ENCODE results near the gene KIF25. TPM values are rescaled to one million over a fixed set of nuclear protein-coding genes. Genes with fewer than 3 reads are reported as not detected.

Gene KIF25
- total RNA-seq, 1 donor from 2014 or later, result not detected

DNA sequence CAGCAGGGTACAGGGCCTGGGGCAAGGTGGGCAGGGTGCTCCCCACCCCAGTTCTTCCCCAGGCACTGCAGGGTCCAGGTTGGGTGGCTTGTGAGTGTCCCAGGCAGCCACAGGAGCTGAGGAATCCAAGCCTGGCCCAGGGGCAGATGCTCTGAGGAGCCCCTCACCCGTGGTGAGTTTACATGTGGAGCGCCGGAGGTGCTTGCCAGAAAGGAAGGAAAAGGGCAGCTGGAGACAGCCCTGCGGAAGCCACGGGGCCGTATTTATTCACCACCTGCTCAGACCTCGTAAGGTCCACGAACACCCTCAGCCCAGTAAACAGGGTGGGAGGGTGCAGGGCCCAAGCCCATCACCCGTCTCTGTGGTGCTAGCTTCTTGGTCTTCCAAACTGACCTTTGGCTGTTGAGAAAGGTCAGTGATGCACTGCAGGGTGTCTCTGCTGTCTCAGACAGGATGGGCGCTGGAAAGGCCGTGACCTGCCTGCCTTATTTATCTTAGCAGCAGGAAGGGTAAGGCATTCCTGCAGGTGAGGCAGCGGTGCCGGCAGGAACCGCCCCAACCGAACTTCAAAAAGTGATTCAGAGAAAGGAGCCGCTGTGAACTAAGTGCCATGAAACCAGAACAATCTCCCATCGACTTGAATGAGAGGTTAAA lies 85.5 kb downstream of the KIF25 start:
- H3K4me1 Mint-ChIP-seq, result no peaks in the 10 kb centered on the region
- intact Hi-C loops (cut with micrococcal nuclease), result no loop called here
- no peaks in the 10 kb centered on the region for H3K27me3 Mint-ChIP-seq
- no peaks in the 10 kb centered on the region for H3K9me3 Mint-ChIP-seq
- no peaks in the 10 kb centered on the region for H3K36me3 Mint-ChIP-seq (ENCODE audit: low read depth)
- H3K27ac Mint-ChIP-seq, result no peak overlapping the region
- H3K4me3 Mint-ChIP-seq, result no peak overlapping the region
- DNase-seq, result no peak

DNA sequence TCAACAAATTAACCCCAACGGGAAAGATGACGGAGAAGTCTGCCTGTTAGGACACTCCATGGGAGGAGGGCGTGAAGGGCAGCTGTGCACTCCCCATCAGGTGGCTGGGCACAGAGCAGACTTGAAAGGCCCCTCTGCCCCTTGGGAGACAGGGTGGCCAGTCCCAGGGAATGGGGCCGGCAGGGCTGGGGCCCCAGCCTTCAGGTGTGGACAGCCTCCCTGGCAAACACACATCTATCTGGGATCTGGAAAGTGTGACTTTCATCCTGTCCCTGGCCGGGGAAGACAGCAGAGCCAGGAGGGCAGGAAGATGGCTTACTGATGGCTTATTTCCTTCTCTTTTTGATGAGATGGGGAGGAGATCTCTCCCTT lies 86.0 kb downstream of the KIF25 start:
- no peak overlapping the region for H3K4me3 Mint-ChIP-seq
- no peaks in the 10 kb centered on the region for H3K4me1 Mint-ChIP-seq
- intact Hi-C loops (cut with micrococcal nuclease), result no loop called here
- no peaks in the 10 kb centered on the region for H3K9me3 Mint-ChIP-seq
- no peaks in the 10 kb centered on the region for H3K36me3 Mint-ChIP-seq (ENCODE audit: low read depth)
- no peaks in the 10 kb centered on the region for H3K27me3 Mint-ChIP-seq
- no peak overlapping the region for H3K27ac Mint-ChIP-seq
- DNase-seq, result no peak

- Mint-ChIP-seq H3K4me3 (no peak overlapping the region), H3K4me1 (no peaks in the 10 kb centered on the region), H3K27ac (no peak overlapping the region), H3K27me3 (no peaks in the 10 kb centered on the region), H3K36me3 (ENCODE audit: low read depth) (no peaks in the 10 kb centered on the region), H3K9me3 (no peaks in the 10 kb centered on the region)
- no peak for DNase-seq
- intact Hi-C loops (cut with micrococcal nuclease), result no loop called here
These were observed 87.1 kb downstream of the KIF25 start for GRCh38 chr6:168084465-168085160.

GRCh38 chr6:168086066-168086465 lies 88.6 kb downstream of the KIF25 start:
- H3K27ac Mint-ChIP-seq, result no peak overlapping the region
- H3K4me1 Mint-ChIP-seq, result no peaks in the 10 kb centered on the region
- no peaks in the 10 kb centered on the region for H3K27me3 Mint-ChIP-seq
- intact Hi-C loops (cut with micrococcal nuclease), result no loop called here
- no peak overlapping the region for H3K4me3 Mint-ChIP-seq
- no peaks in the 10 kb centered on the region for H3K9me3 Mint-ChIP-seq
- no peaks in the 10 kb centered on the region for H3K36me3 Mint-ChIP-seq (ENCODE audit: low read depth)
- DNase-seq, result no peak

DNA sequence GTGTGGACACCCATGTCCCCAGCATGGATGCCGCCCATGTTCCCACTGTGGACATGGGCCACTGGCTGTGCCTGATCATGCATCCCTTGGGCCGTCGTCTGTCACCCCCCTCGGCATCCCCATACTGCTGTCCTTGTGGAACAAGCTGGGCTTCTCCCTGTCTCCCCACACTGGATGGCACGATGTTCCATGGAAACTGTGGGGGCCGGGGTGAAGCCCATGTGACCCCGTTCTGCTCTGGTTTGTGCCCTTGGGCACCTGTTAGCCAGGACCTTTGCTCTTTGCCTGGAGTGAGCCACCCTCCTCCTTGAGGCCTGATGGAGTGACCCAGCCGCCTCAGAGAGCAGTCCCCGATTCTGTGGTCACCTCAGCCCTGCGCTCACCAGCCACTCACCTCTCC lies 89.1 kb downstream of the KIF25 start:
- Mint-ChIP-seq H3K27ac (no peak overlapping the region), H3K4me3 (no peak overlapping the region), H3K27me3 (no peaks in the 10 kb centered on the region), H3K36me3 (ENCODE audit: low read depth) (no peaks in the 10 kb centered on the region), H3K9me3 (no peaks in the 10 kb centered on the region), H3K4me1 (no peaks in the 10 kb centered on the region)
- intact Hi-C loops (cut with micrococcal nuclease), result no loop called here
- DNase-seq, result no peak

GRCh38 chr6:168087436-168088160 lies 90.1 kb downstream of the KIF25 start:
- intact Hi-C loops (cut with micrococcal nuclease), result no loop called here
- Mint-ChIP-seq H3K4me3 (no peak overlapping the region), H3K27me3 (no peaks in the 10 kb centered on the region)

DNA sequence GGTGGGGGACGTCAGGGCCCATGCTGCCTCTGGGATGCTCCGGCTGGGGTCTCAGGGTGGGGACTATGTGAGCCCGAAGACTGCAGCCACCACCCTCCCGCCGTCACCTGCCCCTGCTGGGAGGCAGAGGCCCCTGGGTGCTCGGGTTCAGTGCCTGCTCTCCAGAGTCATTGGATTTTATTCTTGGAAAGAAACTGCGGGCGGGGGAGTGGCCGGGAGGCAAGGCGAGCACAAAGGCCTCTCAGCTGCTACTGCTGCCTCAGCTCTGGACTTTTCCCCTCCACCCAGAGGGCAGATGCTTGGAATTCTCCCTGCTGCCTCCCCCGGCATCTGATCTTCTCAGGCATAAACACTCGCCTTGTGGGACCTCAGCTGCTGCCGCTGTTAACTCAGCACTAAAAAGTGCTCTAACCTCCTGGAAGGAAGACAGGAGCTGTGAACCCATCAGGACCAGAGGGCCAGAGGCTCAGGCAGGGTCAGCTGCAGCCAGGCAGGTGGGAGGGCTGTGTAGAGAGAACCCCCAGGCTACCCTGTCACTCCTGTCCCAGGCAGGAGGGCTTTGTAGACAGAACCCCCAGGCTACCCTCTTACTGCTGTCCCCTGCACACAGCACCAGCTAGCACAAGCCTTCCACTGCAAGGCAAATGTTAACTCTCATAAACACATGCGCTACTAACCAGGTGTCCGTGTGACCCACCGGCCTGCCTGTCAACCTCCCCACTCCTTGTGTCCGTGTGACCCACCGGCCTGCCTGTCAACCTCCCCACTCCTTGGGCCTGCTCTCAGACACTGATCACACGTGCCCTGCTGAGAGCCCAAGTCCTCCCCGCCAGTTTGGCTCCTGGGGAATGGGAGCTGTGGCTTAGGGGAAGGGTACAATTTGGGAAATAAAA lies 90.9 kb downstream of the KIF25 start:
- Mint-ChIP-seq H3K36me3 (ENCODE audit: low read depth) (no peaks in the 10 kb centered on the region), H3K27me3 (no peaks in the 10 kb centered on the region), H3K27ac (no peak overlapping the region), H3K4me1 (no peaks in the 10 kb centered on the region), H3K4me3 (no peak overlapping the region), H3K9me3 (peaks cover 4% of the 10 kb centered on the region)
- no peak for DNase-seq
- intact Hi-C loops (cut with micrococcal nuclease), result no loop called here

More at GRCh38 chr6:168087436-168088160, 90.1 kb downstream of the KIF25 start:
- Mint-ChIP-seq H3K9me3 (peaks cover under 1% of the 10 kb centered on the region), H3K4me1 (no peaks in the 10 kb centered on the region), H3K27ac (no peak overlapping the region), H3K36me3 (ENCODE audit: low read depth) (no peaks in the 10 kb centered on the region)
- no peak for DNase-seq

DNA sequence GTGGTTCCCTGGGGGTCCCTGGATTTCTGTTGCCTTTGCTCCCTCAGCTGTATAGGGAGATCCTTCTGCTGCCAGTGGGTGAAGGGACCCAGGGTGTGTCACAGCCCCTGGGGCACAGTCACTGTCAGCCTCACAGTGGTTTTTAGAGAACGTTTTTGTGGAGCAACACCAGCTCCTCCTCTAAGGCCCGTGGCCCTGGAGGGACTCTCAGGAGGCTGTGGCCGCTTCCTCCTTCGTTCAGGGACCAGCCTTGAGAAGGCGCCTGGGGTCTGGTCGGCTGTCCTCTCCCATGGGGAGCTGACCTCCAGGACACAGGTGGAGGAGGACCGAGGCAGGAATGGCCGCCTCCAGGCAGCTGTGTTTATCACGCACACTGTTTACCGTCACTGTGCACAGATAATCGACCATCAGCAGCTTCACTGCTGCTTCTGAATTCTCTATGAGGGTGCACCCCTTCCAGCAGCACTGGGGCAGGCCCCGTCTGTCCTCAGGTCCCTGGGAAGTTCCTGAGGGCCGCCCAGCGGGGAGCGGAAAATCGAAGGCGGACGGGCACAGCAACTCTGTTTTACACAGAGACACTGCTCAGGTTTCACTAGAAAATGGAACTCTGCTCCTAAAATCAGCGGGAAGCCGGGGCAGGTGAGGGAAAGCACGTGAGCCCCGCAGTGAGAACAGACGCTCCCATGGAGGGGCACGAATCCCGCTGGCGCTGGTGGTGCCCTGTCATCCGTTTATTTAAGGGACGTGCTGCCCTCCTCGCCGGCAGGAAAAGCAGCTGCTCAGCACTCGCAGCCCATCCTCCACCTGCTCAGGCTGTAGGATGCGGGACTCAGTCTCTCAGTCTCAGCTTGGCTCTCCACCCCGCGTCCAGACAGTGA lies 92.0 kb downstream of the KIF25 start:
- intact Hi-C loops (cut with micrococcal nuclease), result no loop called here
- H3K4me3 Mint-ChIP-seq, result no peak overlapping the region

GRCh38 chr6:168090064-168090690 lies 92.7 kb downstream of the KIF25 start:
- Mint-ChIP-seq H3K4me1 (no peaks in the 10 kb centered on the region), H3K36me3 (ENCODE audit: low read depth) (no peaks in the 10 kb centered on the region), H3K9me3 (peaks cover 4% of the 10 kb centered on the region), H3K4me3 (no peak overlapping the region), H3K27me3 (no peaks in the 10 kb centered on the region), H3K27ac (no peak overlapping the region)
- intact Hi-C loops (cut with micrococcal nuclease), result no loop called here
- no peak for DNase-seq

More for the DNA sequence above, 92.0 kb downstream of the KIF25 start:
- Mint-ChIP-seq H3K27ac (no peak overlapping the region), H3K27me3 (no peaks in the 10 kb centered on the region), H3K36me3 (ENCODE audit: low read depth) (no peaks in the 10 kb centered on the region), H3K9me3 (peaks cover 4% of the 10 kb centered on the region), H3K4me1 (no peaks in the 10 kb centered on the region)
- DNase-seq, result no peak

GRCh38 chr6:168090706-168091105 lies 93.2 kb downstream of the KIF25 start:
- H3K4me3 Mint-ChIP-seq, result no peak overlapping the region
- no peaks in the 10 kb centered on the region for H3K36me3 Mint-ChIP-seq (ENCODE audit: low read depth)
- H3K4me1 Mint-ChIP-seq, result no peaks in the 10 kb centered on the region
- H3K9me3 Mint-ChIP-seq, result peaks cover 4% of the 10 kb centered on the region
- DNase-seq, result no peak
- H3K27me3 Mint-ChIP-seq, result no peaks in the 10 kb centered on the region
- no peak overlapping the region for H3K27ac Mint-ChIP-seq
- intact Hi-C loops (cut with micrococcal nuclease), result no loop called here

GRCh38 chr6:168091381-168092264 lies 94.2 kb downstream of the KIF25 start:
- intact Hi-C loops (cut with micrococcal nuclease), result no loop called here
- Mint-ChIP-seq H3K9me3 (peaks cover 4% of the 10 kb centered on the region), H3K36me3 (ENCODE audit: low read depth) (no peaks in the 10 kb centered on the region), H3K27me3 (no peaks in the 10 kb centered on the region), H3K27ac (no peak overlapping the region), H3K4me1 (no peaks in the 10 kb centered on the region), H3K4me3 (no peak overlapping the region)
- DNase-seq, result no peak

GRCh38 chr6:168092541-168092940 lies 95.1 kb downstream of the KIF25 start:
- no peak overlapping the region for H3K4me3 Mint-ChIP-seq
- H3K4me1 Mint-ChIP-seq, result no peaks in the 10 kb centered on the region
- no peak for DNase-seq
- no peaks in the 10 kb centered on the region for H3K27me3 Mint-ChIP-seq
- no peaks in the 10 kb centered on the region for H3K36me3 Mint-ChIP-seq (ENCODE audit: low read depth)
- intact Hi-C loops (cut with micrococcal nuclease), result no loop called here
- peaks cover 4% of the 10 kb centered on the region for H3K9me3 Mint-ChIP-seq
- no peak overlapping the region for H3K27ac Mint-ChIP-seq

Data from activated CD4-positive, alpha-beta T cell treated with anti-CD3 and anti-CD28 coated beads, Interleukin-2, amount 10 ng/mL, durations not matched to agents 24 days and 14 days (primary cell).